T-helper 2 cell treated with Interferon-gamma antibody and Interleukin-4, amounts not matched to agents 5 μg/mL and 100 μg/mL, for 36 hours (primary cell): ENCODE data around the gene CLIC4.
"Not testable (repeated sequence)": the region's sequence is repeated elsewhere in the genome, so short reads cannot be mapped to it uniquely, and the experiment has no call there.

ENCODE experiments used
- DNase-seq: peaks from one replicate; pipeline ENCODE4 v3.0.0; 2021; ENCODE audit warnings: low spot score
- H3K27ac Mint-ChIP-seq: one replicate; pipeline ENCODE4 v1.8.0; 2021; ENCODE audit warnings: mild to moderate bottlenecking, mixed read lengths
- H3K27me3 Mint-ChIP-seq: one replicate; pipeline ENCODE4 v1.8.0; 2021; ENCODE audit warnings: low read depth, mixed read lengths
- H3K36me3 Mint-ChIP-seq: one replicate; pipeline ENCODE4 v1.8.0; 2021; ENCODE audit warnings: low read depth, mixed read lengths
- H3K4me1 Mint-ChIP-seq: one replicate; pipeline ENCODE4 v1.8.0; 2021; ENCODE audit warnings: low read depth, mixed read lengths
- H3K4me3 Mint-ChIP-seq: one replicate; pipeline ENCODE4 v1.8.0; 2022; ENCODE audit warnings: mild to moderate bottlenecking, moderate library complexity, mixed read lengths
- H3K9me3 Mint-ChIP-seq: one replicate; pipeline ENCODE4 v1.8.0; 2021; ENCODE audit warnings: mixed read lengths

CLIC4 gene

DNA sequence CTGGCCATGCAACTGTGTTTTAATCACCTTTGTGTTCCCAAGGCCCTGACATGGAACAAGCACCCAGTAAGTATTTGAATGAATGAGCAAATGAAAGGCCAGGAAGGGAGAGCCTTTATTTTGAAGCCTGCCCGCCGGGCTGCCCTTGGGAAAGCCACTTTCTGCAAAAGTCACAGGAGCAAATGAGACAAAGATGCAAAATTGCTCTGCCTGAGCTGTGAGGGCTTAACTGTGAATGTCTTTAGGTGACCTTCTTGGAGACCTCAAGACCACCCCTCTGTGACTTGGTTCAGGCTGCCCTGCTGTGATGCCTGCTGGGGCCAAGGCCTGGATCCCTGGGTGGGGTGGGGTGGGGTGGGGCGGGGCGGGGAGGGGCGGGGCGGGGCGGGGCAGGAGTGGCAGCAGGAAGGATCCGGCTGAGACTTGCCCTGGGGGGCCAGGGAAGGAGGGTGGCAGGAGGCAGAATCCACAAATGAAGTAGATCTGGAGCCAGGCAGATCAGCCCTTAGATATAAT is 130.8 kb downstream of the CLIC4 start:
- Mint-ChIP-seq H3K36me3 (no peaks in the 10 kb centered on the region), H3K27ac (no peak overlapping the region), H3K4me3 (no peak overlapping the region), H3K9me3 (no peaks in the 10 kb centered on the region), H3K27me3 (peaks cover 25% of the 10 kb centered on the region), H3K4me1 (peaks cover 4% of the 10 kb centered on the region)
- DNase-seq: no peak

GRCh38 chr1:24878045-24878444 is 132.8 kb downstream of the CLIC4 start:
- H3K4me1 Mint-ChIP-seq: no peaks in the 10 kb centered on the region

DNA sequence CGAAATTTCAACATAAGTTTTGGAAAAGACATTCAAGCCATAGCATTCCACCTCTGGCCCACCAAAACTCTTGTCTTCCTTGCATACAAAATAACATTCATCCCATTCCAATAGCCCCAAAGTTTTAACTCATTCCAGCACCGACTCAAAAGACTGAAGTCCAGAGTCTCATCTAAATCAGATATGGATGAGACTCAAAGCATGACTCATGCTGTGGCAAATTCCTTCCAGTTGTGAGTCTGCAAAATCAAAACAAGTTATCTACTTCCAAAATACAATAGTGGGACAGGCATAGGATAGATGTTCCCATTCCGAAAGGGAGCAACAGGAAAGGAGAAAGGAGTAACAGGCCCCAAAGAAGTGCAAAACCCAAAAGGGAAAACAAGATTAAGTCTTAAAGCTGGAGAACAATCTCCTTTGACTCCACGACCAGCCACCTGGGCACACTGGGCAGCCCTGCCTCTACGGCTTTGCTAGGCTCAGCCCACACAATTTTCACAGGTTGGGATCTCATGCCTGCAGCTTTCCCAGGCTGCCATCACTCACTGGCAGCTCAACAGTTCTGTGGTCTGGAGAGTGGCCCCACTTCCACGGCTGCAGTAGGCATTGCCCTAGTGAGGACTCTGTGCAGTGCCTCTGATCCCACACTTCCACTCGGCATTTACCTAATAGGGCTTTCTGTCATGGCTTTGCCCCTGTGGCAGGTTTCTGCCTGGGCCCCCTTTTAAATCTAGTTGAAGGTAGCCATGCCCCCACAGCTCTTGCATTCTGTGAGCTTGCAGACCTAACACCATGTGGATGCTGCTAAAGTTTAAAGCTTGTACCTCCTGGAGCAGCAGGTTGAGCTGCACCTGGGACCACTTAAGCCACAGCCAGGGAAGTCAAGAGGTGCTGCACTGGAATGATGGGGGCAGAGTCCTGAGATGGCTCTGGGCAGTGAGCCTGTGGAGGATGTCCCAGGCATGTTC is 133.8 kb downstream of the CLIC4 start:
- Mint-ChIP-seq H3K4me3 (no peak overlapping the region), H3K9me3 (peaks cover 11% of the 10 kb centered on the region), H3K36me3 (peaks cover 1% of the 10 kb centered on the region), H3K27ac (no peak overlapping the region), H3K27me3 (peaks cover 47% of the 10 kb centered on the region), H3K4me1 (no peaks in the 10 kb centered on the region)
- no peak for DNase-seq

More at GRCh38 chr1:24878045-24878444, 132.8 kb downstream of the CLIC4 start:
- no peak overlapping the region for H3K27ac Mint-ChIP-seq
- H3K4me3 Mint-ChIP-seq: no peak overlapping the region
- DNase-seq: no peak
- H3K36me3 Mint-ChIP-seq: no peaks in the 10 kb centered on the region
- H3K27me3 Mint-ChIP-seq: peaks cover 36% of the 10 kb centered on the region
- peaks cover 1% of the 10 kb centered on the region for H3K9me3 Mint-ChIP-seq

- DNase-seq: no peak
- peaks cover 53% of the 10 kb centered on the region for H3K27me3 Mint-ChIP-seq
- H3K27ac Mint-ChIP-seq: no peak overlapping the region
Measured at GRCh38 chr1:24881034-24881433, 135.8 kb downstream of the CLIC4 start.

DNA sequence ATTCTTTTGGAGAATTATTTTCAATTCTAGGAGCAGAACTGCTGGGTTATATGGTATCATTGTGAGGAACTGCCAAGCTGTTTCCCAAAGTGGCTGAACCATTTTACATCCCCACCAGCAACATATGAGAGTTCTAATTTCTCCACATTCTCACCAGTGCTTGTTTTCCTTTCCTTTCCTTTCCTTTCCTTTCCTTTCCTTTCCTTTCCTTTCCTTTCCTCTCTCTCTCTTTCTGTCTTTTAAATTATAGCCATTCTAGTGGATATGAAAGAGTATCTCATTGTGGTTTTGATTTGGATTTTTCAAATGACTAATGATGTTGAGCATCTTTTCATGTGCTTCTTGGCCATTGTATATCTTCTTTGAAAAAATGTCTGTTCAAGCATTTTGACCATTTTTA is 139.5 kb downstream of the CLIC4 start:
- peaks cover 19% of the 10 kb centered on the region for H3K9me3 Mint-ChIP-seq
- no peak for DNase-seq
- H3K27me3 Mint-ChIP-seq: peaks cover 54% of the 10 kb centered on the region
- H3K36me3 Mint-ChIP-seq: peaks cover 3% of the 10 kb centered on the region
- no peaks in the 10 kb centered on the region for H3K4me1 Mint-ChIP-seq
- H3K27ac Mint-ChIP-seq: no peak overlapping the region
- no peak overlapping the region for H3K4me3 Mint-ChIP-seq

More at GRCh38 chr1:24881034-24881433, 135.8 kb downstream of the CLIC4 start:
- H3K36me3 Mint-ChIP-seq: peaks cover 3% of the 10 kb centered on the region
- H3K4me1 Mint-ChIP-seq: no peaks in the 10 kb centered on the region
- no peak overlapping the region for H3K4me3 Mint-ChIP-seq
- peaks cover 19% of the 10 kb centered on the region for H3K9me3 Mint-ChIP-seq

- no peak for DNase-seq
- Mint-ChIP-seq H3K27ac (no peak overlapping the region), H3K36me3 (peaks cover 3% of the 10 kb centered on the region), H3K27me3 (peaks cover 42% of the 10 kb centered on the region), H3K4me3 (no peak overlapping the region), H3K9me3 (peaks cover 23% of the 10 kb centered on the region), H3K4me1 (no peaks in the 10 kb centered on the region)
Measured at GRCh38 chr1:24886241-24886640, 141.0 kb downstream of the CLIC4 start.

- Mint-ChIP-seq H3K27me3 (peaks cover 22% of the 10 kb centered on the region), H3K36me3 (peaks cover 11% of the 10 kb centered on the region), H3K9me3 (peaks cover 28% of the 10 kb centered on the region), H3K27ac (no peak overlapping the region), H3K4me1 (no peaks in the 10 kb centered on the region), H3K4me3 (no peak overlapping the region)
- DNase-seq: no peak
Measured at GRCh38 chr1:24888061-24888970, 143.1 kb downstream of the CLIC4 start.

DNA sequence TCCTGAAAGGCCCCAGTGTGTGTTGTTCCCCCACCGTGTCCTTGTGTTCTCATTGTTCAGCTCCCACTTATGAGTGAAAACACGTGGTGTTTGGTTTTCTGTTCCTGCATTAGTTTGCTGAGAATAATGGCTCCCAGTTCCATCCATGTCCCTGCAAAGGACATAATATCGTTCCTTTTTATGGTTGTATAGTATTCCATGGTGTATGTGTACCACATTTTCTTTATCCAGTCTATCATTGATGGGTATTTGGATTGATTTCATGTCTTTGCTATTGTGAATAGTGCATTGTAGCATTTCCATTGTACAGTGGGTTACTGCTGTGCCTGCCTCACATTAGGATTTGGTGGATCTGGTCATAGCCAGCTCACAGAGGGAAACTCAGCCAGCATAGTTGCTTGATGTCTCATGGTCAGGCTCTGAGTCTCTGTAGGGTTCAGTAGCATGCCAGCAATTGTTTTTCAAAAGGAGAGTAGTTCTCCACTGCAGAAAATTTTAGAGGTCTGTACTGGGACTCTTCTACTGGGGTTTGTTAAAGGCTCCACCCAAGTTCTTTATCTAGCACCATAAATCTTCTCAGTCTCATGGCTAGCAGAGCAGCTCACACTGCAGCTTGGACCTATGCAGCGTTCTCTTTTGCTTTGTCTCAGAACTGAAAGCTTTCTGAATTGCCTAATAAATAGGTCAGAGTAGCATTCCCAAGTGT is 143.9 kb downstream of the CLIC4 start:
- no peak overlapping the region for H3K27ac Mint-ChIP-seq
- H3K4me1 Mint-ChIP-seq: no peaks in the 10 kb centered on the region
- DNase-seq: no peak
- peaks cover 20% of the 10 kb centered on the region for H3K9me3 Mint-ChIP-seq
- H3K4me3 Mint-ChIP-seq: no peak overlapping the region
- H3K36me3 Mint-ChIP-seq: peaks cover 10% of the 10 kb centered on the region
- H3K27me3 Mint-ChIP-seq: peaks cover 14% of the 10 kb centered on the region

GRCh38 chr1:24890887-24891286 is 145.6 kb downstream of the CLIC4 start:
- Mint-ChIP-seq H3K27me3 (peaks cover 7% of the 10 kb centered on the region), H3K36me3 (peaks cover 8% of the 10 kb centered on the region), H3K9me3 (peaks cover 13% of the 10 kb centered on the region), H3K27ac (peak overlapping the region; percentile 4), H3K4me1 (no peaks in the 10 kb centered on the region), H3K4me3 (no peak overlapping the region)
- no peak for DNase-seq

DNA sequence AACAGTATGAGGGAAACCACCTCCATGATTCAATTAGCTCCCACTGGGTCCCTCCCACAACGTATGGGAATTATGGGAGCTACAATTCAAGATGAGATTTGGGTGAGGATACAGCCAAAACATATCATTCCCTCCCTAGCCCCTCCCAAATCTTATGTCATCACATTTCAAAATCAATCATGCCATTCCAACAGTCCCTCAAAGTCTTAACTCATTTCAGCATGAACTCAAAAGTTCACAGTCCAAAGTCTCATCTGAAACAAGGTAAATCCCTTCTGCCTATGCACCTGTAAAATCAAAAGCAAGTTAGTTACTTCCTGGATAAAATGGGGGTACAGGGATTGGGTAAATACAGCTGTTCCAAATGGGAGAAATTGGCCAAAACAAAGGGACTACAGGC is 146.1 kb downstream of the CLIC4 start:
- not testable (repeated sequence) for H3K27ac Mint-ChIP-seq, H3K27me3 Mint-ChIP-seq, DNase-seq, H3K4me3 Mint-ChIP-seq, H3K36me3 Mint-ChIP-seq, H3K4me1 Mint-ChIP-seq
- peaks cover 13% of the 10 kb centered on the region for H3K9me3 Mint-ChIP-seq

DNA sequence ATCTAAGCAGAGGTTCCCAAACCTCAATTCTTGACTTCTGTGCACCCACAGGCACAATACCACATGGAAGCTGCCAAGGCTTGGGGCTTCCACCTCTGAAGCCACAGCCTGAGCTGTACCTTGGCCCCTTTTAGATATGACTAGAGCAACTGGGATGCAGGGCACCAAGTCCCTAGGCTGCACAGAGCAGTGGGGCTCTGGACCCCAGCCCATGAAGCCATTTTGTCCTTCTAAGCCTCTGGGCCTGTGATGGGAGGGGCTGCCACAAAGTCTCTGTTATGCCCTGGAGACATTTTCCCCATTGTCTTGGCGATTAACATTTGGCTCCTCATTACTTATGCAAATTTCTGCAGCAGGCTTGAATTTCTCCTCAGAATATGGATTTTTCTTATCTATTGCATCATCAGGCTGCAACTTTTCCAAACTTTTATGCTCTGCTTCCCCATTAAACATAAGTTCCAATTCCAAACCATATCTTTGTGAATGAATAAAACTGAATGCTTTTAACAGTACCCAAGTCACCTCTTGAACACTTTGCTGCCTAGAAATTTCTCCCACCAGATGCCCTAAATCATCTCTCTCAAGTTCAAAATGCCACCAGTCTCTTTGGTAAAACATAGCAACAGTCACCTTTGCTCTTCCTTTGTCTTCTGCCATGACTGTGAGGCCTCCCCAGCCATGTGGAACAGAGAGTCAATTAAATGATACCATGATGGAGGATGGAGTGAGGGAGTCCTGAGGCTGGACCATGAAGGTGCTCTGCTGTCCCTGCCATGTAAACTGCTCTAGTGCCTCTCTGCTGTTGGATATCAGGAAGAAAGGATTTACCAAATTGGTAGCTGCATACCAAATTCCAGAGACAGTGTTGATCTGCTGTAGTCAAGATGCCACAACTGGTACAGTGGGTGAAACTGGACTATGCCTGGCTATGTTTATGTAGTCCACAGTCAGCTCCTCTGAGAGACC is 147.2 kb downstream of the CLIC4 start:
- Mint-ChIP-seq H3K4me3 (no peak overlapping the region), H3K9me3 (peaks cover 13% of the 10 kb centered on the region), H3K27ac (no peak overlapping the region), H3K4me1 (peaks cover 3% of the 10 kb centered on the region), H3K36me3 (peaks cover 8% of the 10 kb centered on the region), H3K27me3 (no peaks in the 10 kb centered on the region)
- DNase-seq: no peak

DNA sequence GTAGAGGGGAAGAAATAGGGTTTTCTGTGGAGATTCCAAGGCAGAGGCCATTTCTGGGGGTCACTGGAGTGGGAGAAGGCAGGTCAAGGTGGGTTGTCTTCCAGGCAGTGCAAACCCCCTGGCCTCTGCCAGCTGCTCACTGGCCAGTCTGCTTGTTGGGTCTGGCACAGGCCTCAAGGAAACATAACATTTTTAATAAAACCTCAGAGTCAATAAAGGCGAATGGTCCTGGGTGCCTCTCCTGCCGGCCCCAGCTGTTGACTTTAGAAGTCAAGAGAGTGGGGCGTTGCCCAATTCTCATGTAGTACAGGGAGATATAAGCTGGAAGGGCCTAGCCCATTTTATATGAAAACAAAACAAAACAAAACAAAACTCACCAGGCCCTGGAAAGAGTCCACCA is 148.2 kb downstream of the CLIC4 start:
- H3K9me3 Mint-ChIP-seq: peaks cover 13% of the 10 kb centered on the region
- H3K27ac Mint-ChIP-seq: no peak overlapping the region
- H3K4me3 Mint-ChIP-seq: no peak overlapping the region
- H3K4me1 Mint-ChIP-seq: peaks cover 6% of the 10 kb centered on the region
- DNase-seq: no peak
- H3K36me3 Mint-ChIP-seq: peaks cover 8% of the 10 kb centered on the region
- H3K27me3 Mint-ChIP-seq: no peaks in the 10 kb centered on the region
